Sigmoid colon (tissue), 7 donors: ENCODE data around the gene NREP. TPM values are rescaled to one million over a fixed set of nuclear protein-coding genes. Genes with fewer than 3 reads are reported as not detected.
"Not testable (repeated sequence)": the region's sequence is repeated elsewhere in the genome, so short reads cannot be mapped to it uniquely, and the experiment has no call there.

ENCODE experiments used
- DNase-seq: peaks from one replicate; pipeline ENCODE4 v3.0.0-alpha.2; 2019
- H3K27ac ChIP-seq, 4 donors: fragments of 200-600 bp; sonication (generic); one replicate each; pipeline ENCODE4 v1.5.1; 2016 to 2019; ENCODE audit warnings: mild to moderate bottlenecking in 1 of 4
- H3K27me3 ChIP-seq, 3 donors: fragments of 200-600 bp; sonication (generic); one replicate each; pipeline ENCODE4 v1.5.1; 2019; ENCODE audit warnings: mild to moderate bottlenecking in 1 of 3
- H3K36me3 ChIP-seq, 4 donors: fragments of 200-600 bp; sonication (generic); one replicate each; pipeline ENCODE4 v1.5.1; 2016 to 2019
- H3K4me1 ChIP-seq, 4 donors: fragments of 200-600 bp; sonication (generic); one replicate each; pipeline ENCODE4 v1.5.1; 2017 to 2019
- H3K4me3 ChIP-seq, 4 donors: fragments of 200-600 bp; sonication (generic); one replicate each; pipeline ENCODE4 v1.5.1; 2017 to 2019; ENCODE audit warnings: mild to moderate bottlenecking in 2 of 4, moderate library complexity in 1 of 4
- H3K9me3 ChIP-seq, 4 donors: fragments of 200-600 bp in 3 of 4; sonication (generic) in 3 of 4; one replicate each; pipeline versions ENCODE4 v1.5.1 to v1.6.1; 2013 to 2019
- CTCF ChIP-seq, 4 experiments: fragments of 450-650 bp in 3 of 4; fragments of 200-600 bp in 1 of 4; IDR thresholded peaks; one replicate each; pipeline ENCODE4 v1.5.1; 2016 to 2019; ENCODE audit warnings: antibody characterized with exemption in 4 of 4, mild to moderate bottlenecking in 3 of 4, moderate library complexity in 2 of 4
- EP300 ChIP-seq, 4 donors: sonication (generic); formaldehyde crosslinking; IDR thresholded peaks; one replicate each; pipeline ENCODE4 v1.6.1; 2017; ENCODE audit warnings: antibody characterized with exemption in 4 of 4
- POLR2A ChIP-seq, 2 donors: fragments of 450-650 bp; IDR thresholded peaks; one replicate each; pipeline ENCODE4 v1.6.1; 2016; ENCODE audit warnings: antibody characterized with exemption in 2 of 2, mild to moderate bottlenecking in 2 of 2, moderate library complexity in 2 of 2
- POLR2AphosphoS5 ChIP-seq, 4 donors: sonication (generic); formaldehyde crosslinking; IDR thresholded peaks; one replicate each; pipeline ENCODE4 v1.6.1; 2017; ENCODE audit warnings: antibody characterized with exemption in 4 of 4
- WGBS, 2 donors: extraction: QIAGEN DNeasy Blood & Tissue Kit; methylation state at CpG; one replicate each; pipeline ENCODE4 v1.1.7; 2013; 5-methylcytosine and 5-hydroxymethylcytosine counted together
- intact Hi-C: fragments of 100-400 bp; cut with DNase I; formaldehyde crosslinking; loops from one replicate; pipeline ENCODE4 v1.15.1; 2023
- polyA plus RNA-seq, 3 donors: library from polyadenylated mRNA; stranded (reverse); fragments of 200-250 nt; gene quantifications; one replicate each; pipeline ENCODE4 v1.2.3, GENCODE V29; 2013
- total RNA-seq, 4 donors: library from RNA; depleted of rRNA; stranded (reverse); fragments of >200 nt; gene quantifications; one replicate each; pipeline ENCODE4 v1.1.0, GENCODE V29; 2016
- donor health status: healthy with polysubstance abuse.
- donor health status: Bipolar disorder and iron deficiency.
- donor health status: healthy.

The NREP gene
- total and polyA plus RNA-seq, 7 donors = 6.5 to 41.3 (median 14.6) TPM

GRCh38 chr5:111722140-111722539, 34.9 kb downstream of the NREP start:
- DNase-seq = no peak
- WGBS, 2 donors = 69 to 91% methylated on average over 2 of the region's 2 CpGs
- TF ChIP-seq EP300 (IDR thresholded peaks at IDR 0.05) (no peak), POLR2A (IDR thresholded peaks at IDR 0.05) (no peak), POLR2AphosphoS5 (IDR thresholded peaks at IDR 0.05) (no peak), CTCF (IDR thresholded peaks at IDR 0.05) (no peak)
- Histone ChIP-seq H3K9me3 (no peaks in the 10 kb centered on the region), H3K27ac (no peak overlapping the region), H3K36me3 (peaks cover 0 to 13% (median 0%) of the 10 kb centered on the region in 4 donors), H3K4me1 (no peaks in the 10 kb centered on the region), H3K4me3 (no peak overlapping the region), H3K27me3 (no peaks in the 10 kb centered on the region)
- intact Hi-C loops = no loop called here

- Histone ChIP-seq H3K36me3 (no peaks in the 10 kb centered on the region), H3K27me3 (no peaks in the 10 kb centered on the region), H3K4me3 (no peak overlapping the region), H3K27ac (no peak overlapping the region), H3K4me1 (no peaks in the 10 kb centered on the region), H3K9me3 (no peaks in the 10 kb centered on the region)
- intact Hi-C loops = no loop called here
- 79 to 83% methylated on average over 2 of the region's 2 CpGs for WGBS, 2 donors
- no peak for TF ChIP-seq POLR2AphosphoS5 (IDR thresholded peaks at IDR 0.05)
- TF ChIP-seq EP300 (IDR thresholded peaks at IDR 0.05) = no peak
- no peak for TF ChIP-seq POLR2A (IDR thresholded peaks at IDR 0.05)
- no peak for TF ChIP-seq CTCF (IDR thresholded peaks at IDR 0.05)
- no peak for DNase-seq
Observed at GRCh38 chr5:111720333-111720890, 36.6 kb downstream of the NREP start.

GRCh38 chr5:111719773-111720172, 37.2 kb downstream of the NREP start:
- TF ChIP-seq POLR2A (IDR thresholded peaks at IDR 0.05) (no peak), POLR2AphosphoS5 (IDR thresholded peaks at IDR 0.05) (no peak), CTCF (IDR thresholded peaks at IDR 0.05) (no peak), EP300 (IDR thresholded peaks at IDR 0.05) (no peak)
- no peak for DNase-seq
- Histone ChIP-seq H3K4me1 (no peaks in the 10 kb centered on the region), H3K9me3 (no peaks in the 10 kb centered on the region), H3K4me3 (no peak overlapping the region), H3K36me3 (no peaks in the 10 kb centered on the region), H3K27me3 (no peaks in the 10 kb centered on the region), H3K27ac (no peak overlapping the region)
- intact Hi-C loops = no loop called here

GRCh38 chr5:111716789-111717188, 40.2 kb downstream of the NREP start:
- H3K4me3 ChIP-seq, H3K36me3 ChIP-seq, DNase-seq, H3K9me3 ChIP-seq, H3K27ac ChIP-seq, H3K4me1 ChIP-seq, H3K27me3 ChIP-seq, intact Hi-C loops: not testable (repeated sequence)
- WGBS, 2 donors = 92 to 96% methylated on average over 3 of the region's 3 CpGs

- 19 to 58% methylated on average over 1 of the region's 1 CpG for WGBS, 2 donors
- intact Hi-C loops = no loop called here
- DNase-seq = no peak
Observed at GRCh38 chr5:111707630-111708164, 49.3 kb downstream of the NREP start.

More at GRCh38 chr5:111707630-111708164, 49.3 kb downstream of the NREP start:
- no peaks in the 10 kb centered on the region for H3K9me3 ChIP-seq
- no peak overlapping the region for H3K4me3 ChIP-seq
- no peak overlapping the region for H3K27ac ChIP-seq
- no peak for TF ChIP-seq POLR2A (IDR thresholded peaks at IDR 0.05)
- TF ChIP-seq EP300 (IDR thresholded peaks at IDR 0.05) = no peak
- TF ChIP-seq CTCF (IDR thresholded peaks at IDR 0.05) = no peak
- no peak for TF ChIP-seq POLR2AphosphoS5 (IDR thresholded peaks at IDR 0.05)
- no peaks in the 10 kb centered on the region for H3K36me3 ChIP-seq
- H3K4me1 ChIP-seq = no peaks in the 10 kb centered on the region
- no peaks in the 10 kb centered on the region for H3K27me3 ChIP-seq
